ENCODE results near the gene CA5A.

GRCh38 chr16:87921236-87921773 is 15.0 kb downstream of the CA5A start:
- no peak for TF ChIP-seq EZH2 (IDR thresholded peaks at IDR 0.05)
- TF ChIP-seq POLR2AphosphoS5 (IDR thresholded peaks at IDR 0.05; ENCODE audit: borderline replicate concordance, low read depth, low read length): no peak
- no peak for TF ChIP-seq FOXP2 (optimal IDR thresholded peaks at IDR 0.05; ENCODE audit: control extremely low read depth, extremely low read length, insufficient read depth)
